A549 (cell line): ENCODE data around the gene RAB3GAP1. TPM values are rescaled to one million over a fixed set of nuclear protein-coding genes. Genes with fewer than 3 reads are reported as not detected.

Source experiments
- ATAC-seq, 2 experiments: fragments of 200-7000 bp in 1 of 2; fragments of >200 bp in 1 of 2; cut with Nextera tagmentation in 1 of 2; cut with Tn5 transposase in 1 of 2; 3 replicates each; pipeline versions ENCODE4 v1.8.0 to v1.9.1; 2018 to 2020; ENCODE audit warnings: mild to moderate bottlenecking in 1 of 2, moderate library complexity in 1 of 2
- CTCF ChIA-PET: fragments of 300-600 bp; sonication (Branson Sonifier 250); formaldehyde crosslinking; extraction: SDS; loops from one replicate; lab custom pipeline; 2021; ENCODE audit warnings: antibody characterized with exemption, inconsistent platforms; lab: Yijun Ruan, JAX
- POLR2A ChIA-PET: fragments of 350-600 bp; formaldehyde crosslinking; extraction: SDS; loops from one replicate; lab custom pipeline; 2021; ENCODE audit warnings: antibody characterized with exemption, inconsistent platforms; lab: Yijun Ruan, JAX
- DNase-seq, 2 experiments: peaks; one replicate each; pipeline versions ENCODE4 v3.0.0 to v3.0.0-alpha.2; 2011 to 2016; ENCODE audit warnings: low read depth in 1 of 2, low spot score in 1 of 2
- FAIRE-seq: peaks from 2 replicates; lab custom pipeline; 2011; peaks lifted over from hg19 to GRCh38; lab: Jason Lieb, UNC
- H3K27ac ChIP-seq, 2 experiments: fragments of >200 bp; sonication (Bioruptor Twin); formaldehyde crosslinking; 3 replicates each; pipeline ENCODE4 v1.5.1; 2016 to 2017
- H3K4me1 ChIP-seq: fragments of >200 bp; sonication (Bioruptor Twin); formaldehyde crosslinking; 3 replicates; pipeline ENCODE4 v1.6.1; 2016
- H3K4me2 ChIP-seq: fragments of >200 bp; sonication (Bioruptor Twin); formaldehyde crosslinking; 3 replicates; pipeline ENCODE4 v1.6.1; 2016
- H3K4me3 ChIP-seq: fragments of >200 bp; sonication (Bioruptor Twin); formaldehyde crosslinking; 3 replicates; pipeline ENCODE4 v1.5.1; 2016
- H3K9me3 ChIP-seq: fragments of >200 bp; sonication (Bioruptor Twin); formaldehyde crosslinking; 3 replicates; pipeline ENCODE4 v1.6.1; 2016
- CHD2 ChIP-seq: fragments of 150-350 bp; IDR thresholded peaks from 2 replicates; pipeline ENCODE4 v1.6.1; 2014; ENCODE audit warnings: low read length; ENCODE audit not compliant: partially characterized antibody
- EHF ChIP-seq: fragments of 250-450 bp; sonication (Bioruptor Pico); IDR thresholded peaks from 2 replicates; pipeline ENCODE4 v1.5.0; 2020; ENCODE audit warnings: mild to moderate bottlenecking
- EHMT2 ChIP-seq: fragments of 200-600 bp; sonication (generic); IDR thresholded peaks from 2 replicates; pipeline ENCODE4 v1.6.1; 2016; ENCODE audit warnings: antibody characterized with exemption, low read depth, mild to moderate bottlenecking, moderate library complexity
- EP300 ChIP-seq, 2 experiments: fragments of >200 bp; sonication (Bioruptor Twin); formaldehyde crosslinking; IDR thresholded peaks; 2 replicates in 1 of 2; 3 replicates in 1 of 2; pipeline ENCODE4 v1.6.1; 2016 to 2017
- ESRRA ChIP-seq: fragments of 150-350 bp; IDR thresholded peaks from 2 replicates; pipeline ENCODE4 v1.6.1; 2014; ENCODE audit warnings: mild to moderate bottlenecking, low read length, borderline replicate concordance
- FOSL2 ChIP-seq, 2 experiments: fragments of 450-650 bp in 1 of 2; fragments of >200 bp in 1 of 2; sonication (Bioruptor Twin) in 1 of 2; formaldehyde crosslinking; IDR thresholded peaks; 2 replicates each; pipeline versions ENCODE4 v1.5.0 to v1.6.1; 2016 to 2020; ENCODE audit warnings: mild to moderate bottlenecking in 1 of 2, moderate library complexity in 1 of 2
- HOXA7 ChIP-seq: fragments of 250-450 bp; sonication (Bioruptor Pico); IDR thresholded peaks from 2 replicates; pipeline ENCODE4 v1.5.0; 2020; ENCODE audit warnings: mild to moderate bottlenecking, moderate library complexity
- HOXB5 ChIP-seq: fragments of 250-450 bp; sonication (Bioruptor Pico); IDR thresholded peaks from 2 replicates; pipeline ENCODE4 v1.5.0; 2020; ENCODE audit warnings: mild to moderate bottlenecking, moderate library complexity
- JUN ChIP-seq, 2 experiments: fragments of >200 bp; sonication (Bioruptor Twin); formaldehyde crosslinking; IDR thresholded peaks; 2 replicates in 1 of 2; 3 replicates in 1 of 2; pipeline ENCODE4 v1.6.1; 2016 to 2017
- MAFK ChIP-seq: fragments of 450-650 bp; IDR thresholded peaks from 2 replicates; pipeline ENCODE4 v1.6.1; 2014; ENCODE audit not compliant: partially characterized antibody
- MAZ ChIP-seq: fragments of 150-350 bp; IDR thresholded peaks from 2 replicates; pipeline ENCODE4 v1.6.1; 2014; ENCODE audit warnings: antibody characterized with exemption, low read depth, low read length, borderline replicate concordance
- NPAS2 ChIP-seq: fragments of 250-450 bp; sonication (Bioruptor Pico); IDR thresholded peaks from 2 replicates; pipeline ENCODE4 v1.8.0; 2022; ENCODE audit warnings: mild to moderate bottlenecking, moderate library complexity, borderline replicate concordance
- NR3C1 ChIP-seq: fragments of >200 bp; sonication (Bioruptor Twin); formaldehyde crosslinking; IDR thresholded peaks from 3 replicates; pipeline ENCODE4 v1.6.1; 2017
- PHF8 ChIP-seq: fragments of 200-600 bp; sonication (generic); IDR thresholded peaks from 2 replicates; pipeline ENCODE4 v1.6.1; 2016; ENCODE audit warnings: low read depth, mild to moderate bottlenecking, antibody characterized with exemption, moderate library complexity, borderline replicate concordance
- RARB ChIP-seq: fragments of 250-450 bp; sonication (Bioruptor Pico); IDR thresholded peaks from 2 replicates; pipeline ENCODE4 v1.8.0; 2021; ENCODE audit warnings: mild to moderate bottlenecking, moderate library complexity
- REST ChIP-seq: fragments of 200-600 bp; sonication (generic); IDR thresholded peaks from 2 replicates; pipeline ENCODE4 v1.6.1; 2016; ENCODE audit warnings: antibody characterized with exemption, mild to moderate bottlenecking, moderate library complexity
- SMC3 ChIP-seq: fragments of >200 bp; sonication (Bioruptor Twin); formaldehyde crosslinking; IDR thresholded peaks from 3 replicates; pipeline ENCODE4 v1.6.1; 2018; ENCODE audit warnings: inconsistent platforms
- TP53 ChIP-seq: fragments of 250-450 bp; sonication (Bioruptor Pico); IDR thresholded peaks from 2 replicates; pipeline ENCODE4 v1.5.0; 2021; ENCODE audit warnings: mild to moderate bottlenecking, moderate library complexity
- ZC3H11A ChIP-seq: fragments of 450-650 bp; IDR thresholded peaks from 2 replicates; pipeline ENCODE4 v1.6.1; 2014; ENCODE audit warnings: antibody characterized with exemption, mild to moderate bottlenecking
- ZNF302 ChIP-seq: fragments of 250-450 bp; sonication (Bioruptor Pico); IDR thresholded peaks from 2 replicates; pipeline ENCODE4 v1.9.0; 2021; ENCODE audit warnings: inconsistent platforms, mild to moderate bottlenecking, moderate library complexity
- ZSCAN20 ChIP-seq: fragments of 250-450 bp; sonication (Bioruptor Pico); IDR thresholded peaks from 2 replicates; pipeline ENCODE4 v1.8.0; 2022; ENCODE audit warnings: mild to moderate bottlenecking, moderate library complexity
- WGBS: methylation state at CpG from one replicate; pipeline ENCODE4 v1.1.6; 2017; ENCODE audit errors: missing lambda C conversion rate; 5-methylcytosine and 5-hydroxymethylcytosine counted together
- polyA plus RNA-seq, 4 experiments: library from polyadenylated mRNA; depleted of rRNA in 3 of 4; stranded (reverse); fragments of >200 nt; fragmentation: RNase III in 1 of 4; extraction: RNeasy Plus Mini Kit Qiagen cat#74134 plus additional on column Dnase treatment in 1 of 4; gene quantifications; 2 replicates in 3 of 4; 3 replicates in 1 of 4; pipeline ENCODE4 v1.2.3, GENCODE V29; 2011 to 2017
- TF ChIP-seq, protein P1 (sequence below): fragments of >200 bp; sonication (Bioruptor Twin); formaldehyde crosslinking; IDR thresholded peaks from 3 replicates; pipeline ENCODE4 v1.5.1; 2016
- TF ChIP-seq, protein P2 (sequence below): fragments of 250-450 bp; sonication (Bioruptor Pico); IDR thresholded peaks from 2 replicates; pipeline ENCODE4 v1.5.0; 2021; ENCODE audit warnings: mild to moderate bottlenecking, moderate library complexity, borderline replicate concordance

RAB3GAP1 gene
- polyA plus RNA-seq, 2 of the 4 experiments (the other 2 are of a cell fraction): 29.7 to 44.6 TPM

- no peaks in the 10 kb centered on the region for H3K4me1 ChIP-seq
- TF ChIP-seq TP53 (CRISPR knock-in tag) (no peak), RARB (CRISPR knock-in tag) (no peak), SMC3 (no peak), ZC3H11A (no peak), MAFK (no peak), PHF8 (no peak), MAZ (no peak)
- no peak overlapping the region for H3K4me3 ChIP-seq
- FAIRE-seq (no peak), ATAC-seq (no peak), DNase-seq (no peak)
- POLR2A ChIA-PET: no interaction called here
- no peak overlapping the region for H3K27ac ChIP-seq
- H3K4me2 ChIP-seq: no peak overlapping the region
- no peaks in the 10 kb centered on the region for H3K9me3 ChIP-seq
- 65% methylated on average over 5 of the region's 5 CpGs for WGBS
- CTCF ChIA-PET: interaction anchor here (1.0 to 2.0 kb wide), 3 partner anchors 9 to 20 kb away, joined by 3 to 6 read pairs (median 4); no protein-coding TSS in a partner anchor
Observed at GRCh38 chr2:135023886-135024485, 28.1 kb upstream of the RAB3GAP1 start.

DNA sequence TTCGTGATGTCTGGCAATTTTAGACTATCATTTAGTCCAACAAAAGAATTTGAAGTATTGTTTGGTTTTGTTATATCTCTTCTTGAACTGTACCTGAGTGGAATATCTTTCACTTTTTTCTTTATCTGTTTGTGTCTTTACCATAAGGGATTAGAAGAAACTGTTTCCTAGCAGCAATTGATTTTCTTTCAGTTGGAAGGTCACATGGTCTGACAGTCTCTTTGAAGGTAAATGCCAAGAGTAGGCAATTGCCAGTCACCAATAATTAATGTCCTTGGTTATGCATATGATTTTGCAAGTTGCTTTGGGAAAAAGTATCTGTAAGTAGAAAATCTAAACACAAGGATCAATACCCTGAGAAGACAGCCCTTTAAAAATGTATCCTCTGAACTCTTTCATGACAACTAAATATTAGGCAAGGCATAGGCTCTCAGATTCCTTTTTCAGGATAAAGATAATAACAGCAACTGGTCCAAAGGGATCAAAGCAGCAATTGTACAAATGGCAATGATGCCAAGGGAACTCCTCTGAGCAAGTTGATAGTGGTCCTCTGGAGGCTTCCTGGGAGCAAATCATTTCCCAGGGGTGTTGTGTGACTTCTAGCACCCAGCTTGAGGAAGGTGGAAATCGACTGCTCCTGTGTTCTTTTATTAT is 22.5 kb upstream of the RAB3GAP1 start:
- Histone ChIP-seq H3K4me2 (no peak overlapping the region), H3K9me3 (no peaks in the 10 kb centered on the region), H3K4me1 (no peaks in the 10 kb centered on the region), H3K27ac (no peak overlapping the region), H3K4me3 (no peak overlapping the region)
- 4% methylated on average over 2 of the region's 2 CpGs for WGBS
- ATAC-seq: no peak
- TF ChIP-seq, protein P1, sequence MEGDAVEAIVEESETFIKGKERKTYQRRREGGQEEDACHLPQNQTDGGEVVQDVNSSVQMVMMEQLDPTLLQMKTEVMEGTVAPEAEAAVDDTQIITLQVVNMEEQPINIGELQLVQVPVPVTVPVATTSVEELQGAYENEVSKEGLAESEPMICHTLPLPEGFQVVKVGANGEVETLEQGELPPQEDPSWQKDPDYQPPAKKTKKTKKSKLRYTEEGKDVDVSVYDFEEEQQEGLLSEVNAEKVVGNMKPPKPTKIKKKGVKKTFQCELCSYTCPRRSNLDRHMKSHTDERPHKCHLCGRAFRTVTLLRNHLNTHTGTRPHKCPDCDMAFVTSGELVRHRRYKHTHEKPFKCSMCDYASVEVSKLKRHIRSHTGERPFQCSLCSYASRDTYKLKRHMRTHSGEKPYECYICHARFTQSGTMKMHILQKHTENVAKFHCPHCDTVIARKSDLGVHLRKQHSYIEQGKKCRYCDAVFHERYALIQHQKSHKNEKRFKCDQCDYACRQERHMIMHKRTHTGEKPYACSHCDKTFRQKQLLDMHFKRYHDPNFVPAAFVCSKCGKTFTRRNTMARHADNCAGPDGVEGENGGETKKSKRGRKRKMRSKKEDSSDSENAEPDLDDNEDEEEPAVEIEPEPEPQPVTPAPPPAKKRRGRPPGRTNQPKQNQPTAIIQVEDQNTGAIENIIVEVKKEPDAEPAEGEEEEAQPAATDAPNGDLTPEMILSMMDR: no peak
- TF ChIP-seq JUN (IDR thresholded peaks at IDR 0.05): no peak
- TF ChIP-seq NR3C1: no peak
- TF ChIP-seq HOXB5 (CRISPR knock-in tag): no peak
- no peak for TF ChIP-seq ZNF302
- no peak for TF ChIP-seq EP300 (IDR thresholded peaks at IDR 0.05)
- no peak for TF ChIP-seq HOXA7
- TF ChIP-seq EHF (CRISPR knock-in tag): no peak
- no peak for DNase-seq
- ChIA-PET POLR2A (no interaction called here), CTCF (no interaction called here)
- FAIRE-seq: no peak

DNA sequence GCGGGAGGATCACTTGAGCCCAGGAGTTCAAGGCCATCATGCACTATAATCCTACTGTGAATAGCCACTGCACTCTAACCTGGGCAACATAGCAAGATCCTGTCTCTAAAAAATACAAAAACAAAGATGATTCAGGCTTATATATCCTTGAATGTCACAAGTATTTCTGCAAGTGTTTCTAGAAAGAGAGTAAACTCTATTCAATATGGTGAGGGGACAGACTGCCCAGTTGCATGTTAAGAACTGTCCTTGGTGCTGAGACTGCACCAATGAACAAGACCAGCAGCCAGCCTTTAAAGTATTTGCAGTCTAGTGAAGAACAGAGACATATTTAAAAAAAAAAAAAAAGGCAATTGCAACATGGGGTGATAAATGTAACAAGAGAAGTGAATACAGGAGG is 21.3 kb upstream of the RAB3GAP1 start:
- H3K9me3 ChIP-seq: no peaks in the 10 kb centered on the region
- H3K4me3 ChIP-seq: no peak overlapping the region
- FAIRE-seq: no peak
- TF ChIP-seq ESRRA (no peak), CHD2 (no peak), FOSL2 (IDR thresholded peaks at IDR 0.05) (no peak), FOSL2 (CRISPR knock-in tag; IDR thresholded peaks at IDR 0.05) (no peak), EHMT2 (peak; percentile 79), REST (peak; percentile 90), ZSCAN20 (CRISPR knock-in tag) (no peak), EP300 (IDR thresholded peaks at IDR 0.05) (no peak), NPAS2 (CRISPR knock-in tag) (no peak)
- TF ChIP-seq, protein P2, sequence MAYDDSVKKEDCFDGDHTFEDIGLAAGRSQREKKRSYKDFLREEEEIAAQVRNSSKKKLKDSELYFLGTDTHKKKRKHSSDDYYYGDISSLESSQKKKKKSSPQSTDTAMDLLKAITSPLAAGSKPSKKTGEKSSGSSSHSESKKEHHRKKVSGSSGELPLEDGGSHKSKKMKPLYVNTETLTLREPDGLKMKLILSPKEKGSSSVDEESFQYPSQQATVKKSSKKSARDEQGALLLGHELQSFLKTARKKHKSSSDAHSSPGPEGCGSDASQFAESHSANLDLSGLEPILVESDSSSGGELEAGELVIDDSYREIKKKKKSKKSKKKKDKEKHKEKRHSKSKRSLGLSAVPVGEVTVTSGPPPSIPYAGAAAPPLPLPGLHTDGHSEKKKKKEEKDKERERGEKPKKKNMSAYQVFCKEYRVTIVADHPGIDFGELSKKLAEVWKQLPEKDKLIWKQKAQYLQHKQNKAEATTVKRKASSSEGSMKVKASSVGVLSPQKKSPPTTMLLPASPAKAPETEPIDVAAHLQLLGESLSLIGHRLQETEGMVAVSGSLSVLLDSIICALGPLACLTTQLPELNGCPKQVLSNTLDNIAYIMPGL (CRISPR knock-in tag): no peak
- TF ChIP-seq, protein P1: no peak
- no peak; a peak in 1 of 6 replicates for ATAC-seq
- peak in 1 of 2 experiments; percentile 21 for DNase-seq
- H3K4me1 ChIP-seq: no peaks in the 10 kb centered on the region
- no peak overlapping the region for H3K27ac ChIP-seq
- H3K4me2 ChIP-seq: no peak overlapping the region
- ChIA-PET POLR2A (no interaction called here), CTCF (no interaction called here)
- 0% methylated on average over 1 of the region's 1 CpG for WGBS
